Liver (tissue), 9 donors: ENCODE measurements around the gene NCBP1. TPM values are rescaled to one million over a fixed set of nuclear protein-coding genes. Genes with fewer than 3 reads are reported as not detected.

ENCODE experiments used
- DNase-seq: peaks from one replicate; pipeline ENCODE4 v3.0.0-alpha.2; 2017; ENCODE audit warnings: low spot score
- H3K27ac ChIP-seq, 2 donors: one replicate each; pipeline ENCODE4 v1.7.0; 2013; ENCODE audit warnings: inconsistent platforms in 2 of 2, low read length in 2 of 2, control low read depth in 1 of 2, low read depth in 1 of 2, mild to moderate bottlenecking in 1 of 2
- H3K27me3 ChIP-seq, 4 donors: one replicate each; pipeline versions ENCODE4 v1.6.1 to v1.7.0; 2013; ENCODE audit warnings: low read length in 3 of 4, inconsistent platforms in 1 of 4, mild to moderate bottlenecking in 1 of 4, moderate library complexity in 1 of 4; ENCODE audit not compliant: control insufficient read depth in 4 of 4, insufficient read depth in 4 of 4
- H3K36me3 ChIP-seq, 4 donors: one replicate each; pipeline versions ENCODE4 v1.6.1 to v1.7.0; 2013; ENCODE audit warnings: low read length in 3 of 4, mild to moderate bottlenecking in 3 of 4, low read depth in 1 of 4, moderate library complexity in 1 of 4; ENCODE audit not compliant: control insufficient read depth in 4 of 4, insufficient read depth in 3 of 4
- H3K4me1 ChIP-seq, 4 donors: one replicate each; pipeline versions ENCODE4 v1.6.1 to v1.7.0; 2013; ENCODE audit warnings: low read length in 3 of 4, mild to moderate bottlenecking in 3 of 4, moderate library complexity in 1 of 4; ENCODE audit not compliant: control insufficient read depth in 4 of 4, insufficient read depth in 4 of 4
- H3K4me3 ChIP-seq, 3 donors: one replicate each; pipeline versions ENCODE4 v1.6.1 to v1.7.0; 2013; ENCODE audit warnings: low read length in 3 of 3, control low read depth in 1 of 3, low read depth in 1 of 3, mild to moderate bottlenecking in 1 of 3
- H3K9ac ChIP-seq, 2 donors: one replicate each; pipeline ENCODE4 v1.7.0; 2013; ENCODE audit warnings: low read length in 2 of 2, mild to moderate bottlenecking in 2 of 2, moderate library complexity in 2 of 2, control low read depth in 1 of 2, low read depth in 1 of 2
- H3K9me3 ChIP-seq, 4 donors: one replicate each; pipeline versions ENCODE4 v1.6.1 to v1.7.0; 2013; ENCODE audit warnings: low read length in 3 of 4; ENCODE audit not compliant: control insufficient read depth in 4 of 4
- EGR1 ChIP-seq, 2 donors: IDR thresholded peaks; 2 replicates each; pipeline ENCODE4 v1.6.1; 2016 to 2018; ENCODE audit warnings: antibody characterized with exemption in 2 of 2, low read depth in 2 of 2
- FOXA1 ChIP-seq: IDR thresholded peaks from 2 replicates; pipeline ENCODE4 v1.6.1; 2016; ENCODE audit warnings: antibody characterized with exemption
- FOXA2 ChIP-seq: IDR thresholded peaks from 2 replicates; pipeline ENCODE4 v1.6.1; 2016; ENCODE audit warnings: antibody characterized with exemption
- GABPA ChIP-seq, 2 donors: IDR thresholded peaks in 1 of 2; conservative IDR thresholded peaks in 1 of 2; 2 replicates each; pipeline ENCODE4 v1.6.1; 2016; ENCODE audit warnings: antibody characterized with exemption in 2 of 2, mild to moderate bottlenecking in 1 of 2, moderate library complexity in 1 of 2
- HNF4A ChIP-seq, 2 donors: conservative IDR thresholded peaks; 2 replicates each; pipeline ENCODE4 v1.6.1; 2016; ENCODE audit warnings: antibody characterized with exemption in 2 of 2, mild to moderate bottlenecking in 2 of 2
- HNF4G ChIP-seq: IDR thresholded peaks from 2 replicates; pipeline ENCODE4 v1.6.1; 2016; ENCODE audit warnings: antibody characterized with exemption
- JUND ChIP-seq, 2 donors: IDR thresholded peaks; 2 replicates each; pipeline ENCODE4 v1.6.1; 2016; ENCODE audit warnings: antibody characterized with exemption in 2 of 2
- NR2F2 ChIP-seq: IDR thresholded peaks from 2 replicates; pipeline ENCODE4 v1.6.1; 2016; ENCODE audit warnings: antibody characterized with exemption
- RAD21 ChIP-seq, 2 donors: IDR thresholded peaks; 2 replicates each; pipeline ENCODE4 v1.6.1; 2016; ENCODE audit warnings: antibody characterized with exemption in 2 of 2, mild to moderate bottlenecking in 2 of 2
- RXRA ChIP-seq, 2 donors: IDR thresholded peaks; 2 replicates each; pipeline ENCODE4 v1.6.1; 2017 to 2018; ENCODE audit warnings: antibody characterized with exemption in 2 of 2, mild to moderate bottlenecking in 1 of 2
- SP1 ChIP-seq: IDR thresholded peaks from 2 replicates; pipeline ENCODE4 v1.6.1; 2018; ENCODE audit warnings: antibody characterized with exemption, mild to moderate bottlenecking
- TAF1 ChIP-seq: conservative IDR thresholded peaks from 2 replicates; pipeline ENCODE4 v1.6.1; 2016; ENCODE audit warnings: antibody characterized with exemption, mild to moderate bottlenecking
- YY1 ChIP-seq: IDR thresholded peaks from 2 replicates; pipeline ENCODE4 v1.6.1; 2016; ENCODE audit warnings: antibody characterized with exemption, mild to moderate bottlenecking
- WGBS: extraction: QIAGEN DNeasy Blood & Tissue Kit; methylation state at CpG from one replicate; pipeline ENCODE4 v1.1.7; 2013; 5-methylcytosine and 5-hydroxymethylcytosine counted together
- polyA plus RNA-seq, 2 donors: library from polyadenylated mRNA; stranded (reverse) in 1 of 2; unstranded in 1 of 2; fragments of 200-250 nt in 1 of 2; fragments of >200 nt in 1 of 2; fragmentation: Nextera tagmentation in 1 of 2; extraction: Ambion mirVana in 1 of 2; gene quantifications; one replicate each; pipeline versions ENCODE4 v1.2.1 to v1.2.3, GENCODE V29; 2013 to 2015
- total RNA-seq, 2 donors: library from RNA; depleted of rRNA; stranded (reverse); fragments of >200 nt; gene quantifications; one replicate each; pipeline ENCODE4 v1.2.3, GENCODE V29; 2014
- TF ChIP-seq, protein P1 (sequence below): IDR thresholded peaks from 2 replicates; pipeline ENCODE4 v1.6.1; 2016; ENCODE audit warnings: antibody characterized with exemption
- TF ChIP-seq, protein P2 (sequence below): fragments of 150-350 bp; IDR thresholded peaks from 2 replicates; pipeline ENCODE4 v1.5.1; 2017; ENCODE audit warnings: improper control_type of control experiment, low read depth, low read length; ENCODE audit not compliant: missing input control
- donor health status: healthy.
- donor health status: healthy.
- donor health status: healthy.
- donor health status: healthy.
- donor health status: healthy.

The NCBP1 gene
- total and polyA plus RNA-seq, 4 donors = 6.6 to 16.6 (median 12.5) TPM

DNA sequence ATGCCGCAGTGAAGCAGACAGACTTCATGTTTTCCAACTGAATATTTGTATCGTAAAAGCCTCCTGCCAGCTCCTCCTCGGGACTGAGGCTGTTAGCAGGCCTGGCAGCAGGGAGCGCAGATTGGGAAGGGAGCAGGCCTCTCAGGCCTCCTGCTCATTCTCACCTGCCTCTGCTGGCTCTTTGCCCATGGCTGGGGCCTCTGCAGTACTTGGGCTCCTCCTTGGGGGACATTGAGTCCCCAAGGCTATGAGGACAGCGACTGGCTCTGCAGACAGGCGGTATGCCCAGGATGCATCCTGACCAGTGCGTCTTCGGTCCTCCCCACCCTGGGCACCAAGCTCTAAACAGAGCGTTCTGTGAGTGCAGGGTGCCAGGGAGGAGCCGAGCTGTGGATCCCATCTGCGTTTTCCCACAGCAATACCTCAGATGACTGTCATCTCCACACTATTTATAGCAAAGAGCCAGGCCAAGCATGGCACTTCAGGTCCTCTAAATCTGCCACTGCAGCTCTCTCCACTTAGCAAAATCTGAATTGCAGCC lies 39.2 kb upstream of the NCBP1 start (continued):
- TF ChIP-seq, protein P1, sequence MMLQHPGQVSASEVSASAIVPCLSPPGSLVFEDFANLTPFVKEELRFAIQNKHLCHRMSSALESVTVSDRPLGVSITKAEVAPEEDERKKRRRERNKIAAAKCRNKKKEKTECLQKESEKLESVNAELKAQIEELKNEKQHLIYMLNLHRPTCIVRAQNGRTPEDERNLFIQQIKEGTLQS = no peak
- no peak for TF ChIP-seq FOXA1
- no peak for TF ChIP-seq FOXA2
- no peak for TF ChIP-seq SP1
- no peak for TF ChIP-seq TAF1
- no peak for TF ChIP-seq JUND (IDR thresholded peaks at IDR 0.05)
- TF ChIP-seq GABPA (IDR thresholded peaks at IDR 0.05 in 1 of 2, conservative IDR thresholded peaks at IDR 0.05 in 1 of 2) = no peak
- no peak for TF ChIP-seq HNF4G
- TF ChIP-seq EGR1 (IDR thresholded peaks at IDR 0.05; ENCODE audit: low read depth in 2 of 2) = no peak
- TF ChIP-seq NR2F2 = no peak
- TF ChIP-seq RXRA (IDR thresholded peaks at IDR 0.05) = no peak

DNA sequence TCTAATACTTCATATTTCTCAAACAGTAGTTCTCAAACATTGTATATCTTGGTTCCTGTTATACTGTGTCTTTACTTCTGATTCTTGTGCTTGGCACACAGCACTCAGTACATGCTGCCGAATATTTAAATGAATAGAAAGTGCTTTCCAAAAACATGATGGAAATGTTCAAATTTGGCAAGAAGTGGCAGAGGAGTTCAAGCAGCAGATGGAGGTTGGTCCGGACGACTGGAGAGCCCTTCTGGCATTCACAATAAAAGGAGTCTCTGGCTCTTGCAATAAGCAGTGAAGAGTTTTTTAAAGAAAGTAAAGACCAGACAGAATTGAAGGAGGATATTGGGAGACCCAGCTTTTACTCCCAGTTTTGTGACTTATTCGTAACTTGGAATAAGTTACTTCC lies 36.7 kb upstream of the NCBP1 start:
- no peak for DNase-seq
- 86% methylated on average over 4 of the region's 4 CpGs for WGBS
- H3K4me1 ChIP-seq = peaks cover 0 to 4% (median 2%) of the 10 kb centered on the region in 4 donors
- H3K9ac ChIP-seq = no peak overlapping the region
- H3K27ac ChIP-seq = no peak overlapping the region
- no peaks in the 10 kb centered on the region for H3K27me3 ChIP-seq
- TF ChIP-seq RAD21 (IDR thresholded peaks at IDR 0.05) = no peak
- TF ChIP-seq FOXA2 = no peak
- TF ChIP-seq, protein P1 = no peak
- no peak for TF ChIP-seq NR2F2
- H3K36me3 ChIP-seq = peaks cover 2 to 20% (median 13%) of the 10 kb centered on the region in 4 donors
- H3K9me3 ChIP-seq = no peaks in the 10 kb centered on the region
- H3K4me3 ChIP-seq = no peak overlapping the region

DNA sequence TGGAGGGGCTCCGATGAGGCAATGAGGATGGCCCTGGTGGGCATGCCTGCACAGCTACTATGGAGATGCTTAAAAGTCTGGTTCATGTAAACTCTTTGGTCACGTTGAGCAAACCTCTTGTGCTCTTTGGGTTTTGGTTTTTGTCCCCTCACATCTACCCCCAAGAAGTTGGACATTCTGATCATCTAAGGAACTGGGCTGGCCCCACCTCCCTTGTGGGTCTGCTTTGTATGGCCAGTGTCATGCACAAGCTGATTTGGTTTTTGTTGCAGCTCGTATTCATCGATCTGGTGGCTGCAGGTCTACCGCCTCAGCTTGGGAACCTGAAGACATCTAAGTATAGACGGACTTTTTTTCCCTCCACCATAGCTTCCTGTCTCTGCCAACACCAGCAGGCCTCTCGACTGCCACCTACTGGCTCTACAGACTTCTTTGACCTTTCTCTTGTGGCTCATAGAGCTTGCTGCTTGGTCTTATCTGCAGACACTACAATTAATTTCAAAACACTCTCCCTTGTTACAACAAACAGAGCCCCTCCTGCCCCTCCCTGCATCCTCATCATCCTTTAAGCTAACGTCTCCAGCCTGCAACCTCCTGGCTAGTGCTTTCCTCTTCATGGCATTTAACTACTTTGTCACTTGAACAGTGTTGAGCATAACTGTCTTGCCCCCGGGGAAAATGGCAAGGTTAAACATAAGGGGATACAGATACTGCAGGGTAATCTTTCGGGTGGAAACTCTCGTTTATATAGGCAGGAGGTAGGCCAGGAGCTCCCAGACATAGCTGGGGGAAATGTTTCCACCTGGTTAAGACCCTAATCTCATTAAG lies 34.9 kb upstream of the NCBP1 start:
- 27% methylated on average over 11 of the region's 11 CpGs for WGBS
- no peaks in the 10 kb centered on the region for H3K27me3 ChIP-seq
- H3K9me3 ChIP-seq = no peaks in the 10 kb centered on the region
- no peak overlapping the region for H3K9ac ChIP-seq
- H3K36me3 ChIP-seq = peaks cover 4 to 37% (median 25%) of the 10 kb centered on the region in 4 donors
- H3K27ac ChIP-seq = no peak overlapping the region
- TF ChIP-seq, protein P2, sequence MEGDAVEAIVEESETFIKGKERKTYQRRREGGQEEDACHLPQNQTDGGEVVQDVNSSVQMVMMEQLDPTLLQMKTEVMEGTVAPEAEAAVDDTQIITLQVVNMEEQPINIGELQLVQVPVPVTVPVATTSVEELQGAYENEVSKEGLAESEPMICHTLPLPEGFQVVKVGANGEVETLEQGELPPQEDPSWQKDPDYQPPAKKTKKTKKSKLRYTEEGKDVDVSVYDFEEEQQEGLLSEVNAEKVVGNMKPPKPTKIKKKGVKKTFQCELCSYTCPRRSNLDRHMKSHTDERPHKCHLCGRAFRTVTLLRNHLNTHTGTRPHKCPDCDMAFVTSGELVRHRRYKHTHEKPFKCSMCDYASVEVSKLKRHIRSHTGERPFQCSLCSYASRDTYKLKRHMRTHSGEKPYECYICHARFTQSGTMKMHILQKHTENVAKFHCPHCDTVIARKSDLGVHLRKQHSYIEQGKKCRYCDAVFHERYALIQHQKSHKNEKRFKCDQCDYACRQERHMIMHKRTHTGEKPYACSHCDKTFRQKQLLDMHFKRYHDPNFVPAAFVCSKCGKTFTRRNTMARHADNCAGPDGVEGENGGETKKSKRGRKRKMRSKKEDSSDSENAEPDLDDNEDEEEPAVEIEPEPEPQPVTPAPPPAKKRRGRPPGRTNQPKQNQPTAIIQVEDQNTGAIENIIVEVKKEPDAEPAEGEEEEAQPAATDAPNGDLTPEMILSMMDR = peak; percentile 73
- TF ChIP-seq GABPA (IDR thresholded peaks at IDR 0.05 in 1 of 2, conservative IDR thresholded peaks at IDR 0.05 in 1 of 2) (no peak), JUND (IDR thresholded peaks at IDR 0.05) (no peak), YY1 (no peak), RAD21 (IDR thresholded peaks at IDR 0.05) (peak; percentile 90 to 94), HNF4G (no peak), HNF4A (conservative IDR thresholded peaks at IDR 0.05) (peak in 1 of 2 donors; percentile 13), TAF1 (no peak), FOXA2 (no peak), FOXA1 (no peak)
- TF ChIP-seq, protein P1 = no peak
- H3K4me1 ChIP-seq = peaks cover 0 to 4% (median 2%) of the 10 kb centered on the region in 4 donors
- H3K4me3 ChIP-seq = no peak overlapping the region
- peak; percentile 73 for DNase-seq
